H9 (cell line): ENCODE data around the gene OR6V1. TPM values are rescaled to one million over a fixed set of nuclear protein-coding genes. Genes with fewer than 3 reads are reported as not detected.

Experiments
- DNase-seq: peaks from one replicate; pipeline ENCODE4 v3.0.0-alpha.2; 2017
- H2AFZ ChIP-seq: one replicate; pipeline ENCODE4 v1.6.1; 2013; ENCODE audit warnings: mild to moderate bottlenecking, low read length, control low read depth, moderate library complexity
- H2AK5ac ChIP-seq: 2 replicates; pipeline ENCODE4 v1.6.1; 2013; ENCODE audit warnings: low read length, control low read depth, mixed read lengths; ENCODE audit not compliant: insufficient read length
- H2BK120ac ChIP-seq: one replicate; pipeline ENCODE4 v1.6.1; 2013; ENCODE audit warnings: low read depth, mild to moderate bottlenecking, low read length, control low read depth, inconsistent platforms; ENCODE audit not compliant: poor library complexity, severe bottlenecking
- H2BK12ac ChIP-seq: 2 replicates; pipeline ENCODE4 v1.6.1; 2013; ENCODE audit warnings: low read length, control low read depth, mixed read lengths, low read depth; ENCODE audit not compliant: insufficient read length
- H2BK15ac ChIP-seq: 2 replicates; pipeline ENCODE4 v1.6.1; 2013; ENCODE audit warnings: low read depth, low read length, control low read depth
- H2BK20ac ChIP-seq: one replicate; pipeline ENCODE4 v1.6.1; 2013; ENCODE audit warnings: low read depth, mild to moderate bottlenecking, low read length, control low read depth, inconsistent platforms; ENCODE audit not compliant: poor library complexity, severe bottlenecking
- H2BK5ac ChIP-seq: 2 replicates; pipeline ENCODE4 v1.6.1; 2013; ENCODE audit warnings: low read length, control low read depth, mixed read lengths; ENCODE audit not compliant: insufficient read length
- H3K14ac ChIP-seq: 2 replicates; pipeline ENCODE4 v1.6.1; 2013; ENCODE audit warnings: low read length, control low read depth; ENCODE audit not compliant: insufficient read depth
- H3K18ac ChIP-seq: 2 replicates; pipeline ENCODE4 v1.6.1; 2013; ENCODE audit warnings: low read depth, mild to moderate bottlenecking, mixed read lengths, low read length, control low read depth; ENCODE audit not compliant: insufficient read length
- H3K23ac ChIP-seq: 2 replicates; pipeline ENCODE4 v1.6.1; 2013; ENCODE audit warnings: low read length, control low read depth, mixed read lengths, low read depth; ENCODE audit not compliant: insufficient read length
- H3K23me2 ChIP-seq: 2 replicates; pipeline ENCODE4 v1.6.1; 2013; ENCODE audit warnings: low read depth, mild to moderate bottlenecking, mixed read lengths, low read length, control low read depth; ENCODE audit not compliant: insufficient read length, poor library complexity, severe bottlenecking
- H3K27ac ChIP-seq: 2 replicates; pipeline ENCODE4 v1.5.1; 2013; ENCODE audit warnings: low read length, control low read depth, mixed read lengths, low read depth; ENCODE audit not compliant: insufficient read length
- H3K27me3 ChIP-seq: 2 replicates; pipeline ENCODE4 v1.6.1; 2013; ENCODE audit warnings: low read length, control low read depth, inconsistent platforms; ENCODE audit not compliant: insufficient read depth
- H3K4ac ChIP-seq: 2 replicates; pipeline ENCODE4 v1.6.1; 2013; ENCODE audit warnings: low read depth, mild to moderate bottlenecking, control low read depth, inconsistent platforms, low read length, moderate library complexity
- H3K4me1 ChIP-seq: 2 replicates; pipeline ENCODE4 v1.6.1; 2013; ENCODE audit warnings: low read length, control low read depth, inconsistent platforms; ENCODE audit not compliant: insufficient read depth
- H3K4me2 ChIP-seq: 2 replicates; pipeline ENCODE4 v1.6.1; 2013; ENCODE audit warnings: low read length, control low read depth, mixed read lengths; ENCODE audit not compliant: insufficient read length, insufficient read depth
- H3K56ac ChIP-seq: 2 replicates; pipeline ENCODE4 v1.6.1; 2013; ENCODE audit warnings: low read depth, mild to moderate bottlenecking, mixed read lengths, low read length, control low read depth; ENCODE audit not compliant: insufficient read length
- H3K79me1 ChIP-seq: 2 replicates; pipeline ENCODE4 v1.6.1; 2013; ENCODE audit warnings: low read depth, mild to moderate bottlenecking, moderate library complexity, low read length, control low read depth, inconsistent platforms; ENCODE audit not compliant: insufficient read depth, poor library complexity, severe bottlenecking
- H3K79me2 ChIP-seq: 2 replicates; pipeline ENCODE4 v1.6.1; 2013; ENCODE audit warnings: low read length, control low read depth, inconsistent platforms; ENCODE audit not compliant: insufficient read depth
- H3K9ac ChIP-seq: 2 replicates; pipeline ENCODE4 v1.6.1; 2013; ENCODE audit warnings: low read length, control low read depth, mixed read lengths; ENCODE audit not compliant: insufficient read length; ENCODE audit errors: extremely low read depth
- H3K9me3 ChIP-seq: one replicate; pipeline ENCODE4 v1.6.1; 2013; ENCODE audit warnings: low read depth, low read length, inconsistent platforms; ENCODE audit not compliant: control insufficient read depth
- H3T11ph ChIP-seq: one replicate; pipeline ENCODE4 v1.6.1; 2013; ENCODE audit warnings: mild to moderate bottlenecking, low read length, control low read depth, inconsistent platforms
- H4K20me1 ChIP-seq: one replicate; pipeline ENCODE4 v1.6.1; 2013; ENCODE audit not compliant: control insufficient read depth, insufficient read length, insufficient read depth
- H4K5ac ChIP-seq: 2 replicates; pipeline ENCODE4 v1.6.1; 2013; ENCODE audit warnings: low read depth, mild to moderate bottlenecking, mixed read lengths, low read length, control low read depth; ENCODE audit not compliant: insufficient read length
- H4K8ac ChIP-seq: replicated peaks from 2 replicates; pipeline ENCODE4 v1.6.1; 2013; ENCODE audit warnings: low read length, control low read depth, mixed read lengths, low read depth; ENCODE audit not compliant: insufficient read length
- H4K91ac ChIP-seq: 2 replicates; pipeline ENCODE4 v1.6.1; 2013; ENCODE audit warnings: low read depth, mild to moderate bottlenecking, moderate library complexity, mixed read lengths, low read length, control low read depth; ENCODE audit not compliant: insufficient read length
- H3K27ac Mint-ChIP-seq, 3 experiments: 2 replicates in 2 of 3; 3 replicates in 1 of 3; pipeline ENCODE4 v1.8.0; 2020 to 2021; ENCODE audit warnings: mixed read lengths in 3 of 3, mild to moderate bottlenecking in 1 of 3, moderate library complexity in 1 of 3
- H3K27me3 Mint-ChIP-seq: 2 replicates; pipeline ENCODE4 v1.8.0; 2021; ENCODE audit warnings: low read depth, mild to moderate bottlenecking, moderate library complexity, mixed read lengths
- H3K36me3 Mint-ChIP-seq, 3 experiments: 2 replicates in 2 of 3; 3 replicates in 1 of 3; pipeline ENCODE4 v1.8.0; 2020 to 2021; ENCODE audit warnings: low read depth in 3 of 3, mixed read lengths in 3 of 3; ENCODE audit not compliant: insufficient read depth in 1 of 3
- H3K4me1 Mint-ChIP-seq, 2 experiments: 2 replicates each; pipeline ENCODE4 v1.8.0; 2020; ENCODE audit warnings: mixed read lengths in 2 of 2
- H3K4me3 Mint-ChIP-seq, 2 experiments: 2 replicates in 1 of 2; 3 replicates in 1 of 2; pipeline ENCODE4 v1.8.0; 2020 to 2021; ENCODE audit warnings: mild to moderate bottlenecking in 2 of 2, mixed read lengths in 2 of 2, moderate library complexity in 1 of 2
- H3K9me3 Mint-ChIP-seq, 2 experiments: 2 replicates in 1 of 2; 3 replicates in 1 of 2; pipeline ENCODE4 v1.8.0; 2020; ENCODE audit warnings: mild to moderate bottlenecking in 2 of 2, mixed read lengths in 2 of 2, moderate library complexity in 1 of 2
- CTCF ChIP-seq: fragments of 200-600 bp; sonication (generic); conservative IDR thresholded peaks from 3 replicates; pipeline ENCODE4 v1.8.0; 2021; ENCODE audit warnings: antibody characterized with exemption, mild to moderate bottlenecking
- WGBS: extraction: QIAGEN DNeasy Blood & Tissue Kit; methylation state at CpG from one replicate; pipeline ENCODE4 v1.1.7; 2013; ENCODE audit warnings: missing lambda C conversion rate, low lambda C conversion rate, mixed read lengths; ENCODE audit not compliant: insufficient read length; ENCODE audit errors: extremely low coverage; 5-methylcytosine and 5-hydroxymethylcytosine counted together
- total RNA-seq: library from RNA; stranded (reverse); gene quantifications from 2 replicates; pipeline ENCODE4 v1.2.1, GENCODE V29; 2021

OR6V1 gene
- total RNA-seq, 1 experiment from 2014 or later: not detected

GRCh38 chr7:143013893-143014292 is 38.2 kb upstream of the OR6V1 start:
- Histone ChIP-seq H2AK5ac (no peak overlapping the region), H3K23me2 (no peaks in the 10 kb centered on the region), H4K91ac (no peak overlapping the region), H3K23ac (no peak overlapping the region), H2BK5ac (no peak overlapping the region), H3K14ac (no peak overlapping the region), H3K4me1 (no peaks in the 10 kb centered on the region), H3K4me2 (no peak overlapping the region), H3K9me3 (no peaks in the 10 kb centered on the region), H2BK15ac (no peak overlapping the region), H3K56ac (no peak overlapping the region), H3K9ac (no peak overlapping the region), H2BK12ac (no peak overlapping the region), H3K27ac (no peak overlapping the region), H4K20me1 (no peaks in the 10 kb centered on the region), H2BK20ac (no peak overlapping the region), H2AFZ (no peak overlapping the region), H3K79me2 (no peaks in the 10 kb centered on the region), H3K18ac (no peak overlapping the region), H3K79me1 (no peaks in the 10 kb centered on the region), H4K8ac (no peak overlapping the region), H3K4ac (no peak overlapping the region), H3K27me3 (no peaks in the 10 kb centered on the region), H4K5ac (no peak overlapping the region), H2BK120ac (no peak overlapping the region), H3T11ph (no peak overlapping the region)
- no peak for DNase-seq
- Mint-ChIP-seq H3K36me3 (no peaks in the 10 kb centered on the region), H3K4me1 (peaks cover 0 to 6% of the 10 kb centered on the region in 2 experiments; a peak in 1 of 4 replicates), H3K27me3 (peaks cover 1% of the 10 kb centered on the region), H3K27ac (0 out of 7 replicates have a peak overlapping the region, but pooled peaks of 1 of the 3 experiments have one; percentile 26), H3K9me3 (no peaks in the 10 kb centered on the region), H3K4me3 (no peak overlapping the region)
- TF ChIP-seq CTCF: no peak
- no CpG with 5 or more reads among the region's 5 CpGs for WGBS
